ENCODE measurements around the gene YPEL1.
"Not testable (repeated sequence)": the region's sequence is repeated elsewhere in the genome, so short reads cannot be mapped to it uniquely, and the experiment has no call there.

YPEL1 gene

DNA sequence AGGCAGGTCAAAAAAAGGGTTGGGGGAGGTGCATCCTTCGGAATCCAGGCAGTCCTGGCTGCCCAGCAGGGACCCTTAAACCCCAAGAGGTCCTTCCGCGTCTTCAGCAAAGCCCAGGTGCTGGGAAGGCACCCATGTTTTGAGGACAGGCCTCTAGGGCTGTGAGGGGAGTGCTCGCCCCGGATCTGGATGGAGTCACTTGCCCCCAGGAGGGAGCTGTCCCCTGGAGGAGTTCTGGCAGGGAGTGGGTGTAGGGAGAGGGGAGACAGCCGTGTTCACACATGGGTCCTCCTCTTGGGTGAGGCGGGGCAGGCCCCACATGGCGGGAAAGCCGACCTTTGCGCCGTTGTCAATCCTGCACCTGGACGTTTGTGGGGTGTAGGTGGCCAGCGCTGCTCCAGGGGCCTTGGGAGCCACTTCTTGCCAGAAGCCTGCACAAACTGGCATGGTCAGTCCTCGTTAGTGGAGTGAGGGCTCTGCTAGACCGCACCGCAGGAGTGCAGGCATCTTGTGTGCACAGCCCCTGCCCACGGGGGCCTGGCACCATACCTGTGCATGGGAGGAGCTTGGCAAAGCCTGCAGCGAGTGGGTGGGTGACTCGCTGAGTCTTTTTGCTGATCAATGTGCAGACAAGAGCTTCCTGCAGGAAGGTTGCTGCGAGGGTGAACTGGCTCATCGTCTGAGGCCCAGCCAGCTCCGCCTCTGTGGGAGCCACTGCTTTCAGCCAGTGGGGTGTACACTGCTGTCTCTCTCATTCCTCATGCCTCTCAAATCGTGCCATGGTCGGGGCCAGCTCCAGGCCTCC is 53.8 kb downstream of the YPEL1 start:
- DNase-seq, result no peak

- DNase-seq, result no peak
Observed at GRCh38 chr22:21680830-21681565, 54.6 kb downstream of the YPEL1 start.

DNA sequence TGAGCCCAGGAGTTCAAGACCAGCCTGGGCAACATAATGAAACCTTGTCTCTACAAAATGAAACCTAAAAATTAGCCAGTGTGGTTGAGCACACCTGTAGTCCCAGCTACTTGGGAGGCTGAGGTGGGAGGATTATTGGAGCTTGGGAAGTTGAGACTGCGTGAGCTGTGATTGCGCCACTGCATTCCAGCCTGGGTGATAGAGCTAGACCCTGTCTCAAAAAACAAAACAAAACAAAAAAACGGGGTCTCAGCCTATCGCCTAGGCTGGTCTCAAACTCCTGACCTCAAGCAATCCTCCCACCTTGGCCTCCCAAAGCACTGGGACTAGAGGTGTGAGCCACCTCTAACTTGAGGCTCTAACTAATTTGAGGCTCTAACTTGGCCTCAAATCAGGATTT is 56.2 kb downstream of the YPEL1 start:
- DNase-seq, result no peak

DNA sequence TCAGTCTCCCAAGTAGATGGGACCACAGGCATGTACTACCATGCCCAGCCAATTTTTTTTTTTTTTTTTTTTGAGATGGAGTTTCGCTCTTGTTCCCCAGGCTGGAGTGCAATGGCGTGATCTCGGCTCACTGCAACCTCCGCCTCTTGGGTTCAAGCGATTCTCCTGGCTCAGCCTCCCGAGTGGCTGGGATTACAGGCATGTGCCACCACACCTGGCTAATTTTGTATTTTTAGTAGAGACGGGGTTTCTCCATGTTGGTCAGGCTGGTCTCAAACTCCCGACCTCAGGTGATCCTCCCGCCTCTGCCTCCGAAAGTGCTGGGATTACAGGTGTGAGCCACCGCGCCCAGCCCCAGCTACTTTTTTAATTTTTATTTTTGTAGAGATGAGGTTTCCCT is 56.8 kb downstream of the YPEL1 start:
- DNase-seq, result not testable (repeated sequence)

- DNase-seq, result no peak
Observed at GRCh38 chr22:21677606-21678443, 57.8 kb downstream of the YPEL1 start.

DNA sequence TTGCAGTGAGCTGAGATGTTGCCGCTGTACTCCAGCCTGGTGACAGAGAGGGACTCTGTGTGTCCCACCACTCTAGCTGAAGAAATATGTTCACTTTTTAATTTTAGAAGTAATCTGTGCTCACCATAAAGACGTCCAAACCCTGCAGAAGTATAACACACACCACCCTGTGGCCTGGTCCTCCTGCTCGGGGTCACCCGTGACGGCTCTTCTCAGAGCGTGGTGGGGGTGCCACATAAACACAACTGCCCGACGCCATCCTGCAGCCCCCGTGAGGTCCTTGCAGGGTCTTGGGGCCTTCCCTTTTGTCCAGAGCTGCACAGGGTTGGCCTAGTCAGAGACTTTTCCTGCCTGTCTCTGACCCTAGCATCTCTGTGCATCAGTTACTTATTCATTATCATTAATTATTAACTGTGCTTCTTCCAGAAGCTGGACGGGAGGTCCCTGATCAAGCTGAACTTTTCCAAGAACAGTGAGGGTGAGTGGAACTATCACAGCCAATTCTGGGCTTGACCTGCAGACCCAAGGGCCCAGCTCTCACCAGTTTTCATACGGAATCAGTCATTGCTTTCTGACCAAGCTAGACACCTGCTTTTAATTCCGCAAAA is 60.9 kb downstream of the YPEL1 start:
- DNase-seq, result no peak

GRCh38 chr22:21673534-21674321 is 61.9 kb downstream of the YPEL1 start:
- no peak for DNase-seq

DNA sequence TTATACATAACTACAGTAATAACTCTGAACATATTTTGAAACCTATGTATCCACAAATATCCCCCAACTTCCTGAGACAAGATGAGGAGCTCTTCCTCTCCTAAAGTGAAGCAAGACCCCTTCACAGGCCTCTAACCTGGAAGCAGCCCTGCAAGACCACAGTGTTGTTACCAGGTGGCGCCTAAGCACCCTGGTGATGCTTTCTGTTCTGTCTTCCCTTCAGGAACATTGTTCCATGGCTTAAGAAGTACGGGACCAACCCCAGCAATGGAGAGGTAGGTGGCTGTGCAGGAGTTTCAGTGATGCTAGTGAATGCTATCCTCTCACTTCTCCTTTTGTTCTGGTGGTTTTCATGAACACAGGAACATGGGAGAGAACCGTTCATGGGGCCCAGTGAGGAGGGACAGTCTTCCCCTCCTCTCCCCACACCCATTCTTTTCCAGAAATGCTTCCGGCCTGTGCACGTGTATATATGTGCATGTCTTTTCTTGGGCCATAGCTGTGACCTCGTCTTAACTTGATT is 63.4 kb downstream of the YPEL1 start:
- no peak for DNase-seq

DNA sequence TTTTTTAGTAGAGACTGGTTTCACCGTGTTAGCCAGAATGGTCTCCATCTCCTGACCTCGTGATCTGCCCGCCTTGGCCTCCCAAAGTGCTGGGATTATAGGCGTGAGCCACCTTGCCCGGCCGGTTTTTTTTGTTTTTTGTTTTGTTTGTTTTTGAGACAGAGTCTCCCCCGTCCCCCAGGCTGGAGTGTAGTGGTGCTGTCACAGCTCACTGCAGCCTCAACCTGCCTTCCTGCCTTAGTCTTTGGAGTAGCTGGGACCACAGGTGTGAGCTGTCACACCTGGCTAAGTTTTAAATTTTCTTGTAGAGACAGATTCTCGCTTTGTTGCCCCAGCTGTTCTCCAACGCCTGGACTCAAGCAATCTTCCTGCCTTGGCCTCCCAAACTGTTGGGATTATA is 66.6 kb downstream of the YPEL1 start:
- DNase-seq, result no peak

DNA sequence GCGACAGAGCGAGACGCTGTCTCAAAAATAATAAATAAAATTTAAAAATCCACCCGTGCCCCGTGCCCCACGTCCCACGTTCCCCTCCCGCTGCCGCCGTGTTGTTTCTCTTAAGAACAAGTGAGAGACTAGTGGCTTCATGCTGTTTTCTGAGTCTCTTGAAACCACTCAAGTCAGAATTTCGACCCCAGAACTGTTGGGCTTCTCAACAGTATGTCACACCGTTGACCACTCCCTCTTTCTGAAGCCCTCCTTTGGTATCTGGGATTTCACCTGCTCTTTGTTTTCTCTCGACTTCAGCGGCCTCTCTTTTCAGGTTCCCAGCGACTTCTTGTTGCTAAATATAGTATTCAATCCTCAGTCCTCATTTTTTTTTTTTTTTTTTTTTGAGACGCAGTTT is 68.8 kb downstream of the YPEL1 start:
- DNase-seq, result no peak

DNA sequence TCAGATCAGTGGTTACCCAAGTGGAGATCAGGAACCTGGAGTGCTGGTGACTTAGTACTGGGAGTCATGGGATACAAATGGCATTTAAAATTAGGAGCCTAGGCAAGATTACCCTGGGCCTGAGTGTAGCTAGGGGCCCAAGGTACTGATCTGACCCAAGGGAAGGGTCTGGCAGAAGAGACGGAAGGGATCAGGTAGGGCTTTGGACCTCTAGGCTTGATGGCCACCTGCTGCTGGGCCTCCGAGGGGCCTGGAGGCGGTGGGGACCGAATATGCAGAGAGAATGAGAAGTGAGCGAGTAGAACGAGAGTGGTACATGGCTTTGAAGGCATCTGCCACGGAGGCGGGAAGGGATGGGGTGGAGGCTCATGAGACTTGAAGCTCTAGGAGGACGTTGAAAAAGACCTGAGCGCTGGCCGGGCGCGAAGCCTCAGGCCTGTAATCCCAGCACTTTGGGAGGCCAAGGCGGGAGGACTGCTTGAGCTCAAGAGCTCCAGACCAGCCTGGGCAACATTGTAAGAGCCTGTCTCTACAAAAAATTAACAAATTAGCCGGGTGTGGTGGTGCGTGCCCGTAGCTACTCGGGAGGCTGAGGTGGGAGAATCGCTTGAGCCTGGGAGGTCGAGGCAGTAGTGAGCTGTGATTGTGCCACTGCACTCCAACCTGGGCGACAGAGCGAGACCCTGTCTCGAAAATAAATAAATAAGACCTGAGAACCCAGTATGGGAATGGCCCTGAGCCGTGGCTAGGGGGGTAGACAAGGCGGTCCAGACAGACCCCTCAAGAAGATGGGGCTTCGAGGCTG is 70.3 kb downstream of the YPEL1 start:
- no peak for DNase-seq

- DNase-seq, result no peak
Observed at GRCh38 chr22:21663738-21664137, 71.9 kb downstream of the YPEL1 start.

- DNase-seq, result no peak
Observed at GRCh38 chr22:21661991-21662390, 73.6 kb downstream of the YPEL1 start.

DNA sequence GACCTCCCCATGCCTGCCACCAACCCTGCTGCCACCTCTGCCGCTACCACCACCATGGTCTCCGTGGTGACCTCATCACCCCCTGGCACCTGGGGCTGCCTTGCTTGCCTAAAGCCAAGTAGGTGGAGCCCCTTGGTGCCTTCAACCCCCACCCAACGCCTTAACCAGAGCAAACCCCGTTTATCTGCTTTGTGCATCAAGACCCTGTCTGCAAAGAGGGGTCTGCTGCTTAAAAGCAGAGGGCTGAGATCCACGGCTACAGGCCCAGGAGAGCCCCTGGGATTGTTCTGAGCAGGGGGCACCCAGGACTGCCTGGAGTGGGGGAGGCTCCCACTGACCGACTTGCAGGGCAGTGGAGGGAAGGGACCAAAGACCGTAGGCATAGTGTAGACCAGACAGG is 74.7 kb downstream of the YPEL1 start:
- DNase-seq, result no peak

- DNase-seq, result no peak
Observed at GRCh38 chr22:21659864-21660525, 75.6 kb downstream of the YPEL1 start.

GRCh38 chr22:21657360-21658032 is 78.1 kb downstream of the YPEL1 start:
- peak; percentile 23 for DNase-seq

- no peak for DNase-seq
Observed at GRCh38 chr22:21657020-21657359, 78.6 kb downstream of the YPEL1 start.

DNA sequence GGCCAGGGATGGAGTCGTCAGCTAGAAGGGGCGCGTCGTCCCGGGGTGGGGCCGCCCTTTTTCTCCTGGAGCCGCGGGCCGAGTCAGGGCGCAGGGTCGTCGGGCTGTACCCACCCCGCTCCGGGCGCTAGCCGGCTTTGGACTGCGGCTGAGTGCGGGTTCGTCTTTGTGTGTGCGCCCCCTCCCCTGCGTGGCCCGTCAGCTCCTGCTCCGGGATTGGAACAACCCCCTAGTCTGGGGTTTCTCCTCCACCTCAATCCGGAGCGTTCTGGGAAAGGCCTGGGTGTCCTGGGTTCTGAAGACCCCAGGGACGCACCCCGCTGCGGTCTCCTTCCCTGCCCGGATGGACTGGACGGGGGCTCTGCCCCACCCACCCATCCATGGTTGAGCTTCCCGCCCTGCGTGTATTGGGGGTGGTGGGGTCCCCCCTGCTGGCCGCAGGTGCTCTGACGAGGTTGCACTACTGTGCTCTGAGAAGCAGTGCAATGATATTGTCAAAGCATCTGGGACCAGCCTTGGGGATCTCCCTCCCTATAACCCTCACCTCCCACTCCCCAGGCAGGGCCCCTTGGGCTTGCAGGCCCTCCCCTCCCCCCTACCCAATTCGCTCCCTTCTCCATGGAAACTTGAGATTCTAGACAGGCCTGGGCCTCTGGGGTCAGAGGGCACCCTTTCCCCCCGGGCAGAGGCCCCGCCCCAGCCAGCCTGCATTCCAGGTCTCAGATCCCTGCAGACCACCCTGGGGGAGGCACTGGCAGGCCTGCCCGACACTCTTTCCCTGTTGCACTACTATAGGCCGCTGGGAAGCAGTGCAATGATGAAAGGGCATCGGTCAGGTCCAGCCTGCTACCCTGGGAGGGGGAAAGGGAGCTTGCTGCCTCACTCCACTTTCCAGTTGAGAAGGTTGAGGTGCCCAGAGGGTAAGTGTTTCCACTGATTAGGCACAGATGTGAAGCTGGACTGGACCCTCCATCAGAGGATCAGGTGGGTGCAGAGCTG is 82.7 kb downstream of the YPEL1 start:
- no peak for DNase-seq
